ENCODE measurements around the gene CA9.

- TF ChIP-seq REST (IDR thresholded peaks at IDR 0.05; ENCODE audit: low read depth) (no peak), YY1 (IDR thresholded peaks at IDR 0.05; ENCODE audit: low read depth) (no peak), CEBPB (IDR thresholded peaks at IDR 0.05) (no peak), TEAD4 (IDR thresholded peaks at IDR 0.05) (no peak)
Measured at GRCh38 chr9:35696520-35697215, 22.9 kb downstream of the CA9 start.
